ENCODE results near the gene CITED4. TPM values are rescaled to one million over a fixed set of nuclear protein-coding genes. Genes with fewer than 3 reads are reported as not detected.

Gene CITED4
- total RNA-seq, 1 experiment from 2014 or later = 9.5 TPM

DNA sequence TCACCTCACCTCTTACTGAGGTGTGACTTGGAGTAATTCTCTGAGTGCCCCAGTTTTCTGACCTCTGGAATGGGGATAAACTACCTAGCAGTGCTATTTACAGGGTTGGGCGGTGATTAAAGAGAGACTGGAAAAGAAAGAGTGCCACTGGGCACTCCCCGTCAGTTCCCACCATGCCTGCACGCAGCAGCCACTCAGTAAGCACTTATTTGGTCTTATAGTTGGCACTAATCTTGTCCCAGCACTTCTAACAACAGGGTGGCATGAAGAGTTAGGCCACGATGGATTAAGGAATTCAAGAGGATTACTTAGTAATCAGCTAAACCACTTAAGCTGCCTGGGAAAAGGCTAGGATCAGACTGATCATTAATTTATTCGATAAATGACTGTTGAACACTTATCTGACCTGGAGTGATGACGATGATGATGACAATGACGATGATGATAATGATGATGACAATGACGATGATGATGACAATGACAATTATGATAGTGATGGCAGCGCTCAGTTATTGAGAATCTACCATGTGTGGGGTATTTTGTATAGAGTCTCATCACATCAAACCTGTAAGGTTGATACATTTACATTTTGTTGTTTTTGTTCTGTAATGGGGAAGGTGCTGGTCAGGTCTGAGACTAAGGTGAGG is 5.4 kb downstream of the CITED4 start:
- Histone ChIP-seq H2BK15ac (ENCODE audit: low read depth, low read length) (no peak overlapping the region), H3K14ac (ENCODE audit: insufficient read depth, low read length) (no peak overlapping the region), H3K9ac (ENCODE audit: extremely low read depth, insufficient read length, low read length) (no peak overlapping the region), H3K4me1 (ENCODE audit: insufficient read depth, low read length) (no peaks in the 10 kb centered on the region), H4K20me1 (ENCODE audit: control insufficient read depth, insufficient read depth, insufficient read length) (no peaks in the 10 kb centered on the region), H4K8ac (replicated peaks; ENCODE audit: insufficient read length, low read depth, low read length) (no peak overlapping the region), H4K5ac (ENCODE audit: insufficient read length, low read depth, low read length) (no peak overlapping the region), H4K91ac (ENCODE audit: insufficient read length, low read depth, low read length) (no peak overlapping the region), H3K4ac (ENCODE audit: low read depth, low read length) (no peak overlapping the region), H3K9me3 (ENCODE audit: control insufficient read depth, low read depth, low read length) (no peaks in the 10 kb centered on the region), H3K79me1 (ENCODE audit: insufficient read depth, low read depth, low read length, poor library complexity, severe bottlenecking) (no peaks in the 10 kb centered on the region), H3K79me2 (ENCODE audit: insufficient read depth, low read length) (no peaks in the 10 kb centered on the region), H3K4me2 (ENCODE audit: insufficient read depth, insufficient read length, low read length) (no peak overlapping the region), H2BK20ac (ENCODE audit: low read depth, low read length, poor library complexity, severe bottlenecking) (no peak overlapping the region), H3K27ac (ENCODE audit: insufficient read length, low read depth, low read length) (no peak overlapping the region), H2BK12ac (ENCODE audit: insufficient read length, low read depth, low read length) (no peak overlapping the region), H3T11ph (ENCODE audit: low read length) (no peak overlapping the region), H2BK5ac (ENCODE audit: insufficient read length, low read length) (no peak overlapping the region), H3K27me3 (ENCODE audit: insufficient read depth, low read length) (no peaks in the 10 kb centered on the region; the same call in 1 of the 2 replicates), H2BK120ac (ENCODE audit: low read depth, low read length, poor library complexity, severe bottlenecking) (no peak overlapping the region), H3K23ac (ENCODE audit: insufficient read length, low read depth, low read length) (no peak overlapping the region), H3K23me2 (ENCODE audit: insufficient read length, low read depth, low read length, poor library complexity, severe bottlenecking) (peaks cover under 1% of the 10 kb centered on the region), H3K18ac (ENCODE audit: insufficient read length, low read depth, low read length) (no peak overlapping the region), H2AFZ (ENCODE audit: low read length) (no peak overlapping the region), H2AK5ac (ENCODE audit: insufficient read length, low read length) (no peak overlapping the region), H3K56ac (ENCODE audit: insufficient read length, low read depth, low read length) (no peak overlapping the region)
- no peak overlapping the region for H3K27ac Mint-ChIP-seq
- H3K4me1 Mint-ChIP-seq = peaks cover 8 to 24% of the 10 kb centered on the region in 2 experiments
- no peaks in the 10 kb centered on the region for H3K9me3 Mint-ChIP-seq
- H3K27me3 Mint-ChIP-seq (ENCODE audit: low read depth) = peaks cover 32% of the 10 kb centered on the region
- TF ChIP-seq, protein P1, sequence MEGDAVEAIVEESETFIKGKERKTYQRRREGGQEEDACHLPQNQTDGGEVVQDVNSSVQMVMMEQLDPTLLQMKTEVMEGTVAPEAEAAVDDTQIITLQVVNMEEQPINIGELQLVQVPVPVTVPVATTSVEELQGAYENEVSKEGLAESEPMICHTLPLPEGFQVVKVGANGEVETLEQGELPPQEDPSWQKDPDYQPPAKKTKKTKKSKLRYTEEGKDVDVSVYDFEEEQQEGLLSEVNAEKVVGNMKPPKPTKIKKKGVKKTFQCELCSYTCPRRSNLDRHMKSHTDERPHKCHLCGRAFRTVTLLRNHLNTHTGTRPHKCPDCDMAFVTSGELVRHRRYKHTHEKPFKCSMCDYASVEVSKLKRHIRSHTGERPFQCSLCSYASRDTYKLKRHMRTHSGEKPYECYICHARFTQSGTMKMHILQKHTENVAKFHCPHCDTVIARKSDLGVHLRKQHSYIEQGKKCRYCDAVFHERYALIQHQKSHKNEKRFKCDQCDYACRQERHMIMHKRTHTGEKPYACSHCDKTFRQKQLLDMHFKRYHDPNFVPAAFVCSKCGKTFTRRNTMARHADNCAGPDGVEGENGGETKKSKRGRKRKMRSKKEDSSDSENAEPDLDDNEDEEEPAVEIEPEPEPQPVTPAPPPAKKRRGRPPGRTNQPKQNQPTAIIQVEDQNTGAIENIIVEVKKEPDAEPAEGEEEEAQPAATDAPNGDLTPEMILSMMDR (conservative IDR thresholded peaks at IDR 0.05) = no peak
- H3K36me3 Mint-ChIP-seq (ENCODE audit: insufficient read depth in 1 of 3, low read depth in 3 of 3) = peaks cover 0 to 2% (median 0%) of the 10 kb centered on the region in 3 experiments; a peak in 2 of 7 replicates
- WGBS (ENCODE audit: extremely low coverage, insufficient read length, low lambda C conversion rate) = no CpG with 5 or more reads among the region's 9 CpGs
- H3K4me3 Mint-ChIP-seq = no peak overlapping the region
- DNase-seq = no peak

Measured in H9 (cell line).